GM23338 (cell line): ENCODE results near the gene RASGRF2. TPM values are rescaled to one million over a fixed set of nuclear protein-coding genes. Genes with fewer than 3 reads are reported as not detected.

Source experiments
- ATAC-seq: fragments of 200-7000 bp; cut with Tn5 transposase; 3 replicates; pipeline ENCODE4 v1.9.1; 2020
- DNase-seq: peaks from one replicate; pipeline ENCODE4 v3.0.0-alpha.2; 2015; ENCODE audit warnings: low spot score
- H2AFZ ChIP-seq: fragments of 200-600 bp; sonication (generic); 2 replicates; pipeline ENCODE4 v1.8.0; 2016; ENCODE audit warnings: antibody characterized with exemption, mild to moderate bottlenecking, moderate library complexity
- H3F3A ChIP-seq: fragments of 200-600 bp; sonication (generic); replicated peaks from 2 replicates; pipeline ENCODE4 v1.8.0; 2017; ENCODE audit warnings: antibody characterized with exemption, mixed run types, low read depth
- H3K27ac ChIP-seq: fragments of 200-600 bp; sonication (generic); 2 replicates; pipeline ENCODE4 v1.6.1; 2016; ENCODE audit warnings: low read depth
- H3K27me3 ChIP-seq: fragments of 200-600 bp; sonication (generic); 2 replicates; pipeline ENCODE4 v1.8.0; 2016; ENCODE audit warnings: mild to moderate bottlenecking, mixed run types, moderate library complexity; ENCODE audit not compliant: insufficient read depth
- H3K36me3 ChIP-seq: fragments of 200-600 bp; sonication (generic); 2 replicates; pipeline ENCODE4 v1.8.0; 2016; ENCODE audit warnings: mild to moderate bottlenecking; ENCODE audit not compliant: insufficient read depth
- H3K4me1 ChIP-seq: fragments of 200-600 bp; sonication (generic); 2 replicates; pipeline ENCODE4 v1.8.0; 2016; ENCODE audit warnings: mild to moderate bottlenecking, moderate library complexity; ENCODE audit not compliant: insufficient read depth
- H3K4me2 ChIP-seq: fragments of 200-600 bp; sonication (generic); 2 replicates; pipeline ENCODE4 v1.7.1; 2017; ENCODE audit warnings: mixed run types
- H3K4me3 ChIP-seq: fragments of 200-600 bp; sonication (generic); 2 replicates; pipeline ENCODE4 v1.6.1; 2016; ENCODE audit warnings: mixed run types
- H3K79me2 ChIP-seq: fragments of 200-600 bp; sonication (generic); replicated peaks from 2 replicates; pipeline ENCODE4 v1.8.0; 2017; ENCODE audit warnings: mild to moderate bottlenecking; ENCODE audit not compliant: insufficient read depth
- H3K9me2 ChIP-seq: fragments of 200-600 bp; sonication (generic); 2 replicates; pipeline ENCODE4 v1.8.0; 2017; ENCODE audit not compliant: insufficient read depth
- H4K20me1 ChIP-seq: fragments of 200-600 bp; sonication (generic); replicated peaks from 2 replicates; pipeline ENCODE4 v1.8.0; 2017; ENCODE audit warnings: mild to moderate bottlenecking; ENCODE audit not compliant: insufficient read depth
- H3K27ac Mint-ChIP-seq: 2 replicates; pipeline ENCODE4 v1.8.0; 2020; ENCODE audit warnings: inconsistent platforms, mild to moderate bottlenecking, moderate library complexity, mixed read lengths
- H3K27me3 Mint-ChIP-seq: 3 replicates; pipeline ENCODE4 v1.8.0; 2022; ENCODE audit warnings: low read depth, mild to moderate bottlenecking, moderate library complexity, mixed read lengths, inconsistent platforms; ENCODE audit not compliant: insufficient read depth, poor library complexity
- H3K36me3 Mint-ChIP-seq: 3 replicates; pipeline ENCODE4 v1.8.0; 2021; ENCODE audit warnings: low read depth, mild to moderate bottlenecking, inconsistent platforms, moderate library complexity, mixed read lengths
- H3K4me1 Mint-ChIP-seq: 3 replicates; pipeline ENCODE4 v1.8.0; 2020; ENCODE audit warnings: mild to moderate bottlenecking, inconsistent platforms, mixed read lengths
- H3K4me3 Mint-ChIP-seq: 3 replicates; pipeline ENCODE4 v1.8.0; 2021; ENCODE audit warnings: moderate library complexity, mild to moderate bottlenecking, inconsistent platforms, mixed read lengths
- H3K9me3 Mint-ChIP-seq: 3 replicates; pipeline ENCODE4 v1.8.0; 2020; ENCODE audit warnings: moderate library complexity, mild to moderate bottlenecking, inconsistent platforms, mixed read lengths
- CREB1 ChIP-seq: fragments of 250-450 bp; sonication (Bioruptor Pico); IDR thresholded peaks from 2 replicates; pipeline ENCODE4 v1.5.0; 2020; ENCODE audit warnings: low read depth, mild to moderate bottlenecking, moderate library complexity
- CTCF ChIP-seq, 2 experiments: fragments of 200-600 bp in 1 of 2; sonication (generic) in 1 of 2; conservative IDR thresholded peaks; 2 replicates each; pipeline versions ENCODE4 v1.5.1 to v1.6.1; 2016 to 2017; ENCODE audit warnings: antibody characterized with exemption in 2 of 2, low read depth in 2 of 2, mild to moderate bottlenecking in 2 of 2, moderate library complexity in 1 of 2
- ETS1 ChIP-seq: IDR thresholded peaks from 2 replicates; pipeline ENCODE4 v1.6.1; 2016; ENCODE audit warnings: antibody characterized with exemption
- JUNB ChIP-seq: IDR thresholded peaks from one replicate; pipeline ENCODE4 v1.6.1; 2016; ENCODE audit warnings: antibody characterized with exemption; ENCODE audit not compliant: unreplicated experiment
- REST ChIP-seq: IDR thresholded peaks from one replicate; pipeline ENCODE4 v1.6.1; 2018; ENCODE audit warnings: antibody characterized with exemption; ENCODE audit not compliant: unreplicated experiment
- ZNF331 ChIP-seq: fragments of 250-450 bp; sonication (Bioruptor Pico); IDR thresholded peaks from 2 replicates; pipeline ENCODE4 v1.5.0; 2020; ENCODE audit warnings: low read depth, mild to moderate bottlenecking, moderate library complexity
- ZNF462 ChIP-seq: fragments of 250-450 bp; sonication (Bioruptor Pico); IDR thresholded peaks from 2 replicates; pipeline ENCODE4 v1.5.0; 2020; ENCODE audit warnings: mild to moderate bottlenecking, moderate library complexity
- polyA plus RNA-seq: library from polyadenylated mRNA; unstranded; fragments of >200 nt; fragmentation: Nextera tagmentation; extraction: Ambion mirVana; gene quantifications from 2 replicates; pipeline ENCODE4 v1.2.1, GENCODE V29; 2016
- total RNA-seq: library from RNA; depleted of rRNA; stranded (reverse); fragments of >200 nt; shearing (Covaris generic); gene quantifications from 2 replicates; pipeline ENCODE4 v1.2.3, GENCODE V29; 2014

The RASGRF2 gene
- total and polyA plus RNA-seq, 2 experiments from 2014 or later = 5.0 to 19.2 TPM

GRCh38 chr5:81164476-81164875 lies 204.3 kb downstream of the RASGRF2 start:
- ATAC-seq (no peak), DNase-seq (no peak)
- TF ChIP-seq CTCF (conservative IDR thresholded peaks at IDR 0.05; ENCODE audit: low read depth in 2 of 2) = no peak
- Histone ChIP-seq H3K27ac (no peak overlapping the region), H2AFZ (no peak overlapping the region), H4K20me1 (no peaks in the 10 kb centered on the region), H3K79me2 (no peaks in the 10 kb centered on the region), H3F3A (no peaks in the 10 kb centered on the region), H3K4me1 (no peaks in the 10 kb centered on the region), H3K4me2 (no peak overlapping the region), H3K36me3 (no peaks in the 10 kb centered on the region), H3K4me3 (no peak overlapping the region), H3K27me3 (no peaks in the 10 kb centered on the region), H3K9me2 (0 out of 2 replicates have a peak, but pooled peaks cover 2% of the 10 kb centered on the region)
- no peaks in the 10 kb centered on the region for H3K36me3 Mint-ChIP-seq
- H3K27me3 Mint-ChIP-seq = no peaks in the 10 kb centered on the region
- no peaks in the 10 kb centered on the region for H3K9me3 Mint-ChIP-seq
- H3K4me1 Mint-ChIP-seq = peaks cover 5% of the 10 kb centered on the region; the same call in 2 of the 3 replicates
- no peak overlapping the region for H3K27ac Mint-ChIP-seq
- H3K4me3 Mint-ChIP-seq = no peak overlapping the region

GRCh38 chr5:81164936-81165335 lies 204.8 kb downstream of the RASGRF2 start:
- H3K4me3 ChIP-seq = no peak overlapping the region
- no peak overlapping the region for H3K27ac ChIP-seq
- no peaks in the 10 kb centered on the region for H3K4me1 ChIP-seq
- H3K4me1 Mint-ChIP-seq = peaks cover 5% of the 10 kb centered on the region; the same call in 2 of the 3 replicates
- no peak overlapping the region for H3K4me3 Mint-ChIP-seq
- TF ChIP-seq ZNF462 (CRISPR knock-in tag) (no peak), CREB1 (CRISPR knock-in tag) (no peak), ETS1 (no peak), REST (no peak), ZNF331 (CRISPR knock-in tag) (no peak), JUNB (no peak)
- no peak overlapping the region for H2AFZ ChIP-seq
- H3F3A ChIP-seq = no peaks in the 10 kb centered on the region
- DNase-seq (peak; percentile 11), ATAC-seq (peak; percentile 15; the same call in 1 of the 3 replicates)
- no peaks in the 10 kb centered on the region for H3K9me3 Mint-ChIP-seq
- H3K79me2 ChIP-seq = no peaks in the 10 kb centered on the region
- no peak overlapping the region for H3K27ac Mint-ChIP-seq
- no peaks in the 10 kb centered on the region for H4K20me1 ChIP-seq
- no peaks in the 10 kb centered on the region for H3K36me3 ChIP-seq
- 0 out of 2 replicates have a peak, but pooled peaks cover 2% of the 10 kb centered on the region for H3K9me2 ChIP-seq
- H3K4me2 ChIP-seq = no peak overlapping the region
- H3K27me3 ChIP-seq = no peaks in the 10 kb centered on the region
- no peaks in the 10 kb centered on the region for H3K27me3 Mint-ChIP-seq
- H3K36me3 Mint-ChIP-seq = no peaks in the 10 kb centered on the region
